ENCODE measurements around the gene SMURF1.

SMURF1 gene

GRCh38 chr7:98988641-98989040 lies 155.3 kb downstream of the SMURF1 start:
- no peak for DNase-seq (ENCODE audit: low read depth)

- DNase-seq (ENCODE audit: low read depth): no peak
These were observed 158.0 kb downstream of the SMURF1 start for GRCh38 chr7:98985945-98986344.

GRCh38 chr7:98985406-98985805 lies 158.5 kb downstream of the SMURF1 start:
- no peak for DNase-seq (ENCODE audit: low read depth)

GRCh38 chr7:98984126-98984525 lies 159.8 kb downstream of the SMURF1 start:
- DNase-seq (ENCODE audit: low read depth): no peak

- no peak for DNase-seq (ENCODE audit: low read depth)
These were observed 161.2 kb downstream of the SMURF1 start for GRCh38 chr7:98982686-98983085.

- DNase-seq (ENCODE audit: low read depth): no peak
These were observed 162.2 kb downstream of the SMURF1 start for GRCh38 chr7:98981701-98982100.

- DNase-seq (ENCODE audit: low read depth): no peak
These were observed 165.2 kb downstream of the SMURF1 start for GRCh38 chr7:98978672-98979071.
